ENCODE measurements around the gene TMEM258. TPM values are rescaled to one million over a fixed set of nuclear protein-coding genes. Genes with fewer than 3 reads are reported as not detected.

TMEM258 gene
- total and polyA plus RNA-seq, 9 of the 15 experiments (the other 6 are each of a cell fraction or from before 2014, with no cell fraction given): 97.2 to 856 (median 231) TPM

GRCh38 chr11:61752117-61752924 is 40.1 kb downstream of the TMEM258 start, which contains the start of gene MYRF (continued):
- TF ChIP-seq, protein P1, sequence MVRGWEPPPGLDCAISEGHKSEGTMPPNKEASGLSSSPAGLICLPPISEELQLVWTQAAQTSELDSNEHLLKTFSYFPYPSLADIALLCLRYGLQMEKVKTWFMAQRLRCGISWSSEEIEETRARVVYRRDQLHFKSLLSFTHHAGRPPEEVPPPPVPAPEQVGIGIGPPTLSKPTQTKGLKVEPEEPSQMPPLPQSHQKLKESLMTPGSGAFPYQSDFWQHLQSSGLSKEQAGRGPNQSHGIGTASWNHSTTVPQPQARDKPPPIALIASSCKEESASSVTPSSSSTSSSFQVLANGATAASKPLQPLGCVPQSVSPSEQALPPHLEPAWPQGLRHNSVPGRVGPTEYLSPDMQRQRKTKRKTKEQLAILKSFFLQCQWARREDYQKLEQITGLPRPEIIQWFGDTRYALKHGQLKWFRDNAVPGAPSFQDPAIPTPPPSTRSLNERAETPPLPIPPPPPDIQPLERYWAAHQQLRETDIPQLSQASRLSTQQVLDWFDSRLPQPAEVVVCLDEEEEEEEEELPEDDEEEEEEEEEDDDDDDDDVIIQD (CRISPR knock-in tag; IDR thresholded peaks at IDR 0.05): no peak
- TF ChIP-seq PCBP2 (IDR thresholded peaks at IDR 0.05; ENCODE audit: low read depth, low read length, poor library complexity, severe bottlenecking) (no peak), POLR2AphosphoS5 (IDR thresholded peaks at IDR 0.05; ENCODE audit: control insufficient read depth, insufficient read depth, low read depth, low read length) (no peak), SIX5 (IDR thresholded peaks at IDR 0.05; ENCODE audit: borderline replicate concordance in 1 of 2, insufficient read depth in 1 of 2, low read depth in 1 of 2, low read length in 2 of 2) (no peak), BCOR (IDR thresholded peaks at IDR 0.05) (peak; percentile 92), GATAD2B (IDR thresholded peaks at IDR 0.05; ENCODE audit: borderline replicate concordance) (0 out of 2 replicates have a peak, but pooled peaks have one; percentile 80), SIN3A (IDR thresholded peaks at IDR 0.05; ENCODE audit: borderline replicate concordance in 2 of 2, control insufficient read depth in 1 of 2, low read depth in 2 of 2, low read length in 2 of 2) (peak in 1 of 2 experiments; percentile 35; a peak in 1 of 4 replicates), SRSF1 (IDR thresholded peaks at IDR 0.05; ENCODE audit: low read depth, low read length) (no peak), PML (IDR thresholded peaks at IDR 0.05; ENCODE audit: low read length) (no peak), MAZ (CRISPR knock-in tag; conservative IDR thresholded peaks at IDR 0.05 in 1 of 2, IDR thresholded peaks at IDR 0.05 in 1 of 2) (peak; percentile 50 to 65; a peak in 2 of 4 replicates)
- TF ChIP-seq, protein P2, sequence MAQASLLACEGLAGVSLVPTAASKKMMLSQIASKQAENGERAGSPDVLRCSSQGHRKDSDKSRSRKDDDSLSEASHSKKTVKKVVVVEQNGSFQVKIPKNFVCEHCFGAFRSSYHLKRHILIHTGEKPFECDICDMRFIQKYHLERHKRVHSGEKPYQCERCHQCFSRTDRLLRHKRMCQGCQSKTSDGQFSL (CRISPR knock-in tag; IDR thresholded peaks at IDR 0.05): no peak
- TF ChIP-seq, protein P2 (tag; IDR thresholded peaks at IDR 0.05): no peak
- TF ChIP-seq, protein P3, sequence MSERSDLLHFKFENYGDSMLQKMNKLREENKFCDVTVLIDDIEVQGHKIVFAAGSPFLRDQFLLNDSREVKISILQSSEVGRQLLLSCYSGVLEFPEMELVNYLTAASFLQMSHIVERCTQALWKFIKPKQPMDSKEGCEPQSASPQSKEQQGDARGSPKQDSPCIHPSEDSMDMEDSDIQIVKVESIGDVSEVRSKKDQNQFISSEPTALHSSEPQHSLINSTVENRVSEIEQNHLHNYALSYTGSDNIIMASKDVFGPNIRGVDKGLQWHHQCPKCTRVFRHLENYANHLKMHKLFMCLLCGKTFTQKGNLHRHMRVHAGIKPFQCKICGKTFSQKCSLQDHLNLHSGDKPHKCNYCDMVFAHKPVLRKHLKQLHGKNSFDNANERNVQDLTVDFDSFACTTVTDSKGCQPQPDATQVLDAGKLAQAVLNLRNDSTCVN (CRISPR knock-in tag; IDR thresholded peaks at IDR 0.05): no peak
- TF ChIP-seq, protein P4, sequence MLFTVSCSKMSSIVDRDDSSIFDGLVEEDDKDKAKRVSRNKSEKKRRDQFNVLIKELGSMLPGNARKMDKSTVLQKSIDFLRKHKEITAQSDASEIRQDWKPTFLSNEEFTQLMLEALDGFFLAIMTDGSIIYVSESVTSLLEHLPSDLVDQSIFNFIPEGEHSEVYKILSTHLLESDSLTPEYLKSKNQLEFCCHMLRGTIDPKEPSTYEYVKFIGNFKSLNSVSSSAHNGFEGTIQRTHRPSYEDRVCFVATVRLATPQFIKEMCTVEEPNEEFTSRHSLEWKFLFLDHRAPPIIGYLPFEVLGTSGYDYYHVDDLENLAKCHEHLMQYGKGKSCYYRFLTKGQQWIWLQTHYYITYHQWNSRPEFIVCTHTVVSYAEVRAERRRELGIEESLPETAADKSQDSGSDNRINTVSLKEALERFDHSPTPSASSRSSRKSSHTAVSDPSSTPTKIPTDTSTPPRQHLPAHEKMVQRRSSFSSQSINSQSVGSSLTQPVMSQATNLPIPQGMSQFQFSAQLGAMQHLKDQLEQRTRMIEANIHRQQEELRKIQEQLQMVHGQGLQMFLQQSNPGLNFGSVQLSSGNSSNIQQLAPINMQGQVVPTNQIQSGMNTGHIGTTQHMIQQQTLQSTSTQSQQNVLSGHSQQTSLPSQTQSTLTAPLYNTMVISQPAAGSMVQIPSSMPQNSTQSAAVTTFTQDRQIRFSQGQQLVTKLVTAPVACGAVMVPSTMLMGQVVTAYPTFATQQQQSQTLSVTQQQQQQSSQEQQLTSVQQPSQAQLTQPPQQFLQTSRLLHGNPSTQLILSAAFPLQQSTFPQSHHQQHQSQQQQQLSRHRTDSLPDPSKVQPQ (CRISPR knock-in tag; IDR thresholded peaks at IDR 0.05; ENCODE audit: borderline replicate concordance): no peak

All from K562 (cell line).